GM19239 (cell line): ENCODE data around the gene KCNN3.

Experiments used
- DNase-seq: peaks from one replicate; pipeline ENCODE4 v3.0.0; 2011; ENCODE audit warnings: low spot score; ENCODE audit not compliant: insufficient read length
- FAIRE-seq: peaks from 2 replicates; lab custom pipeline; 2011; peaks lifted over from hg19 to GRCh38; lab: Jason Lieb, UNC

KCNN3 gene

DNA sequence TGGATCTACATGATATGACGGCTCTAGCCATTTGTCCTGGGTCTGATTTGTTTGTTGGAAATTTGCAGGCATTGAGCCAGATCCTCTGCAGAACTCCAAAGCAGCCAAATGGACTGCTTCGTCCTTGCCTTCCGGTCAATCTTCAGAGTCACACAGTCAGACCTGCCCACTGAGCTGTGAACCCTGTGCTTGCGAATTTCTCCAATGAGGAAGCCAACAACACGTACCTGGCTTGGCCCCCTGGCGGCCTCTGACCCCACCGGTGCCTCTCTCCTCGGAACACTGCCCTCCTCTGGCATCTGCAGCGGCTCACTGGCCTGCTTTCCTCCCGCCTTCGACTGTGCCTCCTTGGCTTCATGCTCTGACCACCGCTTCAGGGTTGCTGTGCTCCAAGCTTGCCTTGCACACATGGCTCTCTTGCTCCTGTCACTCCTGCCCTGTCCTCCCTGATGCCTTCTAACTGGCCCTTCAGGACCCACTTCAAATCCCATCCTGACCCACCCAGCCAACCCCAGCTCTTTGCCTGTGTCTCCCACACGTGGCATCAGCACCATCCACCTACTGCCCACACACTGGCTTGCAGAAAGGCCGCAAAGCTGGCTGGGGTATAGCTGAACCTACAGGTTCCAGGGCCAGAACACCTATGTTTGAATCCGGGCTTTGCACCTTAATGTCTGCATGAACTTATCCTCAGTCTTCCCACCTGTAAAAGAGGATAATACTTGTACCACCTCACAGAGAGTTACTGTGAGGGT lies 128.2 kb downstream of the KCNN3 start:
- no peak for FAIRE-seq

GRCh38 chr1:154741327-154741726 lies 128.8 kb downstream of the KCNN3 start:
- FAIRE-seq (no peak), DNase-seq (no peak)

More for the DNA sequence above, 128.2 kb downstream of the KCNN3 start:
- no peak for DNase-seq

DNA sequence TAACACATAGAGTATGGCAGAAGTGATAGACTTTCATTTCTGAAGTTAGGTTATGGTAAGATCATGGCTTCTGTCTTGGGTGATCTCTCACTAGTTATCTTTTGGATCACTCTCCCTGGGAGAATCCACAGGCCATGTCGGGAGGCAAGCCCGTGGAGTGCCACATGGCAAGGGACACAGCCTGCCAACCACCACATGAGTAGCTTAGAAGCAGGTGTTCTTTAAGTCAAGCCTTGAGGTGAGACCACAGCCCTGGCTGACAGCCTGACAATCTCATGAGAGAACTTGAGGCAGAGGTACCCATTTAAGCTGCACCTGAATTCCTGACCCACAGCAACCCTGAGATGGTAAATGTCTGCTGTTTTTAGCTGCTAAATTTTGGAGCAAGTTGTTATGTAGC lies 130.4 kb downstream of the KCNN3 start:
- FAIRE-seq (no peak), DNase-seq (no peak)

- FAIRE-seq (no peak), DNase-seq (no peak)
Measured at GRCh38 chr1:154736841-154737240, 133.2 kb downstream of the KCNN3 start.

DNA sequence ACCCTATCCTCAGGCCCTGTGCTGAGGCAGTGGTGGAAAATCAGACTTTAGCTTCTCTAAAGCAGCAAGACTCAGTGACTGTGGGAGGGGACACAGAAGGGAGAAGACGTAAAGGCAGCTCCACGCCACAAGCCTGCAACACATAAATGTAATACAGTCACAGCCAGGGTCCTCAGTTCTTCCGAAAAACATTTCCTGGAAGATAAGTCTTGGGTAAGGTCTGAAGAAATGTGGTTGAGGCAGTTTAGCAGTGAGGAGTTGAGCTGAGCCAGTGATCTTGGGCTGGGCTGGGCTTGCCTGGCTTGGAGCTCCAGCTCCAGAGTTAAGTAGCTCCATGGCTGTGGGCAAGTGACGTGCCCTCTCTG lies 134.3 kb downstream of the KCNN3 start:
- FAIRE-seq (no peak), DNase-seq (no peak)

DNA sequence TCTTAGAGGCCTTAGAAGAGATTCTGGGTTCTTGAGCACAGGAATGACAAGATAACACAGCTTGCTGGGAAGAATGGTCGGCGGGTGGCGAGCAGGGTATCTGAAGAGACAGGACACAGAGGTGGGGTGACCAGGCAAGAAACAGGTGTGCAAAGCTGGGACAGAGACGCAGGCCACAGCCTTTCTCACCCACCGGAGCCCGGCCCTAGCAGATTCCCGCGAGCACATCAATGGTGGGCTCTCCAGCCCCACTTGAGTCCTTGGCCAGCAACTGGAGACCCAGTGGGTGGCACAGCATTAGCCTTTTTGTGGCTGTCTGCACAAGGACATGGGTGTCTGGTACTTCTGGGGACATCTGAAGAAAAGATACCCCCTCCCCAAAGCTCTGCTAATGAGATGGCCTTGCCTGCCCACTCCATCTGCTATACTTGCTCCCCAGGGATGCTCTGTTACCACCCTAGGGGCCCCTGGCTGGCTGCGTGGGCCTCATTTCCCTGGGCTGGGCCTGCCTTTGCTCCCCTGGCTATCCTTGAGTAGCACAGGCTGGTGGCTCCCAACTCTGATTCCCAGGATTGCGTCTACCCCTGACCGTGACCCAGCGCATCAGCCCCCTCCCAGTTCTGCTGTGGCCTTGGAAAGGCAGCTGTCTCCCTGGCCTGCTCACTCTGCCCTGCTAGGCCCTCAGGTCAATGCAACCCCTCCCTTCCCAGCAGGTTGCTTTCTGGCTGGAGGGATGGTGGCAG lies 134.8 kb downstream of the KCNN3 start:
- DNase-seq: no peak
- FAIRE-seq: no peak

DNA sequence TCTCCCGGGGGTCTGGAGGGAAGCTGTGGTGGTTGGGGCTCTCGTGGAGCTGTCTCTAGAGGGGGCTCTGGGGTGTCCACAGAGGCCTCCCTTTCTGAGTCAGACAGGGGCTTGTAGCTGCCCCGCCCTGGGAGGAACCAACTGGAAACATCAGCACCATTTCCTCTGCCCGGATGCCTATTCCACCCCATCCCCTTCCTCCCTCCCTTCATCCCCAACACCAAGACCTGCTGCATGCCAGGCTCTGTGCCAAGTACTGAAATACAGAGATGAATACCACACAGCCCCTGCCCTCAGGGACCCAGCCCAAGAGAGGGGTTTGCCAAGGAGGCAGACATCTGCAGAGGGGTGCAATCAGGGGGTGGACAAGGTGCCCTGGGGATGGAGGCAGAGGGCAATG lies 136.5 kb downstream of the KCNN3 start:
- FAIRE-seq: no peak
- DNase-seq: no peak

DNA sequence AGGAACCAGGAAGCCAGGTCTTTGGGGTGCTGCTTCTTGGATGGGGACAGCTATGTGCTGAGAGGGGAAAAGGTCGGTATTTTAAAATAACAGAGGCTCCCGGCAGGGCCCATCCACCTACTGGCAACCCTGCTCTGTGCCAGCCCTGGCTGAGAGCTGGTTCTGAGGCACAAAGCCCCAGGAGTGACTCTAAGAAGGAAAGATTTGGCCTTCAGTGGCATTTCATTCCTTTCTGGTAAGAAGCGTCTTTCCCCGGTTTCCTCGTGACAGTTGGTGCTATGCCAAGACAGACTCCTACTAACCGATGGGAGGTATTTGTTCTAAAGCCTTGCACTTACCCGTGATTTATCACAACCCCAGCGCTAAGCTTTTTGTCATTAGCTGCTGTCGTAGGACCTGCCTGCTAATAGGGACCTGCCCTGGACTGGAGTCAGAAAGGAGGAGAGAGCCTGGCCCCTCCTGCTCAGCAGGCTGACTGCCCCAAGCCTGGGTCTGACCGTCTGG lies 139.0 kb downstream of the KCNN3 start:
- no peak for DNase-seq
- no peak for FAIRE-seq

GRCh38 chr1:154730259-154730658 lies 139.8 kb downstream of the KCNN3 start:
- DNase-seq (no peak), FAIRE-seq (no peak)

GRCh38 chr1:154729577-154729976 lies 140.5 kb downstream of the KCNN3 start:
- FAIRE-seq (peak; percentile 49), DNase-seq (no peak)

- FAIRE-seq (no peak), DNase-seq (no peak)
Measured at GRCh38 chr1:154729031-154729442, 141.0 kb downstream of the KCNN3 start.

- DNase-seq (no peak), FAIRE-seq (peak; percentile 18)
Measured at GRCh38 chr1:154726896-154727753, 143.0 kb downstream of the KCNN3 start.

DNA sequence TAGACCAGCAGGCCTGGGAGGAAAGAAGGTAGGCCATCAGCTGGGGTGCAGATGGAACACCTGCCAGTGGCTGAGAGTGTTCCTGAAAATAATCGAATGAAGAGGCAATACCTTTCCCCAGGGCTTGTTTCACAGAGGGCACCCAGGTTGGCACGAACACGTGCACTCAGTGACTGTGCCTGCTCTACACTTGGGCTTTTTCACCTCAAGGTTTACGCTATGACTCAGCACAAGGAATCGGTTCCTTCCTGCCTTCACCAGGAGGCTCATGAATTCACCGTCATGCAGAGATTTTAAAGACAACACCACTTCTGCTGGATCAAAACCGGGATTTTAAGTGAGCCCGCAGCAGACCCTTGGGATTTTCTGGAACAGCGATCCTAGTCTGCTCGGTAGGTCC lies 143.6 kb downstream of the KCNN3 start:
- DNase-seq: no peak
- FAIRE-seq: peak; percentile 69

- FAIRE-seq: no peak
- no peak for DNase-seq
Measured at GRCh38 chr1:154725865-154726264, 144.2 kb downstream of the KCNN3 start.

DNA sequence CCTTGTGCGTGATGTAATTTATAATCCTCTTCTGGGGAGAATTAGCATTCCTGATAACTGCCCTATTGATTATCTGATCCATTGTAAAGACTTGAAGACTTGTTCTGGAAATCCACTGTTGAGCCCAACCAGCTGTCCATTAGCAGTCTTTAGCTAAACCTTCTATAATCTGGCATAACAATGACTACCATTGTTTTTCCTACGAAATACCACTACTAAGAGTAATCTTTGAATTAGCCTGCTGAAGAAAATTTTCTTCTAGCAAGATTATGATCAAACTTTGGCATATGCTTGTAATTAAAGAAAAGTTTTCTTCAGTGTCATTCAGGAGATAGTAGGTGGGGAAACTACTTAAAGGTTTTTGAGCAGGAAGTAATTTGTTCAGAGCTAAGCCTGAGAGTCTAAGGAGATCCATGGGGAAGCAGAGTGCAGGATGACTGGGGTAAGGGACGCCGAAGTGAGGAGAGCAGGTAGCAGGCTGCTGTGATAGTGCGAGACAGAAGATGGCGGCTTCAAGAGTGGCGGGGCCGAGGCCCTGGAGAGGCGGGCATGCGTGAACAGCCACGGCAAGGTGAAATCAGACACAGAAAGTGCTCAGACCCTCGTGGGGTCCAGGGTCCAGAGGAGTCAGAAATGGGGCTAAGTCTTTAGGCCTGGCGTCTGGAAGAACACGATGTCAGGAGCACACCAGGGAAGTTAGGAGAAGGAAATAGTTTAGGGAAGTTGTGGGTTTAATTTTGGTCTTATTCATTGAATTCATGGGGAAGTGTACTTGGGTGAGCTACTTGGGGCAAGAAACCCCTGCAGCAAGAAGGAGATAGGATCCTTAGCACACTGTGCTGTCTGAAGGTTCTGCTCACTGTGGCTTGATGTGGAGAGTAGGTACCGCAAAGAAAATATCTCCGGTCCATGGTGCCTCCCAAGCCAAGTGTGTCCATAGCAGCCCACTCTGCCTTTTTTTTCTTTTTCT lies 149.5 kb downstream of the KCNN3 start:
- no peak for DNase-seq
- no peak for FAIRE-seq

DNA sequence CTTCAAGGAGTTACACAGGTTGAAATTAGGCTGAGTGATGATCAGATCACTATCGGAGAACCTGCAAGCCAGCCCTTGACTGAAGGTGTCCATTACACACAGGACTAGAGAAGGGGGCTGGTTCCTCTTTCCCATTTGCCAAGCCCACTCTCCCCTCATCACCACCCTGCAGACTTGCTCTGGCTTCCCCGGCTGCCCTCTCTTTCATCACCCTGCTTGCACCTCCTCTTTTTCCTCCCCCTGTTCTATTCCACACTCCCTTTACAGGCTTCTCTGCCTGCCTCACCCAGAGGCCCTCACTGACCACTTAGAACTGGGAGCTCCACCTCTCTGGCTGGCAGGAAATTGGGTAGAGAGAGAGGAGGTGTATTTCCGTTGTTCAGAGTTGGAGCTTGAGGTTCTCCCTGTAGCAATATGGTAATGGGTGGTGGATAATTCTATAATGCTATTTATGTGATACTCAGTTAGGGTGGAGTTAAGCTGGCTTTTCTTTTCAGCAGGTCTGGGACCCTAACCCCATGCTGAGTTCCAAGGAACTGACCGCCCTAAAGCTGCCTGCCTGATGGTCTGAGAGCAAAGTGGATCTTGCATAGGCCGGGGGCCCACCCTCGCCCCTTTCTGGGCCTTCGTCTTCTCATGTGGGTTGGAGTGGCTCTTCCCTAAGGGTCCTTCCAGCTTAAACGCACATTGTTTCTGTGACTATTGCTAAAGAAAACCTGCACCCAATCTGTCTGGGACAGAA lies 150.3 kb downstream of the KCNN3 start:
- no peak for DNase-seq

DNA sequence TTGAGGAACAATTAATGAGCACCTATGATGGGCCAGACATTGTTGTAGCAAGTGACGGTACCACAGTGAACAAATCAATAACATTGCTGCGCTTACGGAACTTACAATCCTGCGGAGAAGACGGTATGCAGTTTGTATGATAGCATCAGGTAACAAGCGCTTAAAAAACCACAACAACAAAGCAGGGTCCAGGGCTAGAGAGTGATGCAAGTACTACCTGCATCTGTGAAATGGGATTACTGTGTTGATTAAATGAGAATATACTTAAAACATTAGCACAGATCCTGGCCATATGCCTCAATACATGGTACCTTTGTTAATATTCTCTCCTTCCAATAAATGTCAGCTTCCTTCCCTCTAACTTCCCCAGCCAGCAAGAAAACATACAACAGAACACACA lies 151.5 kb downstream of the KCNN3 start:
- DNase-seq (no peak), FAIRE-seq (no peak)

More for the DNA sequence above, 150.3 kb downstream of the KCNN3 start:
- no peak for FAIRE-seq

- no peak for FAIRE-seq
- no peak for DNase-seq
Measured at GRCh38 chr1:154717528-154717924, 152.6 kb downstream of the KCNN3 start.
